GM19025 (cell line): ENCODE data around the gene DLX5.
A peak's percentile ranks its signal among the peaks of the same experiment; 100 is the strongest.
"Not testable (repeated sequence)": the region's sequence is repeated elsewhere in the genome, so short reads cannot be mapped to it uniquely, and the experiment has no call there.

Source experiments
- ATAC-seq: cut with Tn5 transposase; IDR thresholded peaks from one replicate; pipeline ENCODE4 v1.9.1; 2021; ENCODE audit warnings: mild to moderate bottlenecking, low read depth, moderate library complexity; ENCODE audit not compliant: unreplicated experiment

The DLX5 gene

GRCh38 chr7:97024209-97025129, at the start of gene DLX5:
Gene DLX5, minus strand, starts transcription at chr7:97024831. Its CDS starts 208 bp downstream, at chr7:97024623.
- no peak for ATAC-seq

- not testable (repeated sequence) for ATAC-seq
These were observed 47.4 kb upstream of the DLX5 start for GRCh38 chr7:97072025-97072424.

GRCh38 chr7:97064972-97065587, 40.4 kb upstream of the DLX5 start:
- no peak for ATAC-seq

- ATAC-seq: no peak
These were observed 39.4 kb upstream of the DLX5 start for GRCh38 chr7:97064020-97064419.

GRCh38 chr7:97043281-97043680, 18.6 kb upstream of the DLX5 start:
- ATAC-seq: no peak

GRCh38 chr7:97039374-97040065, 14.9 kb upstream of the DLX5 start:
- no peak for ATAC-seq

GRCh38 chr7:97034213-97034852, 9.7 kb upstream of the DLX5 start:
- ATAC-seq: not testable (repeated sequence)

GRCh38 chr7:97027427-97028234, 3.0 kb upstream of the DLX5 start:
- peak; percentile 85 for ATAC-seq

- ATAC-seq: no peak
These were observed 2.2 kb upstream of the DLX5 start for GRCh38 chr7:97026715-97027426.

GRCh38 chr7:97025983-97026714, 1.5 kb upstream of the DLX5 start:
- ATAC-seq: no peak

- ATAC-seq: no peak
These were observed 484 bp upstream of the DLX5 start for GRCh38 chr7:97025130-97025499.

GRCh38 chr7:97022491-97023306, 1.9 kb downstream of the DLX5 start:
- no peak for ATAC-seq

GRCh38 chr7:97021747-97022490, 2.7 kb downstream of the DLX5 start:
- ATAC-seq: no peak

GRCh38 chr7:97020996-97021746, 3.5 kb downstream of the DLX5 start:
- ATAC-seq: no peak

GRCh38 chr7:97020601-97020995, 4.0 kb downstream of the DLX5 start:
- ATAC-seq: no peak

- ATAC-seq: no peak
These were observed 4.9 kb downstream of the DLX5 start for GRCh38 chr7:97019710-97020225.
